ENCODE measurements around the gene TMEM147. TPM values are rescaled to one million over a fixed set of nuclear protein-coding genes. Genes with fewer than 3 reads are reported as not detected.

TMEM147 gene
- total and polyA plus RNA-seq, 2 of the 13 experiments (the other 11 are each of a cell fraction or from before 2014, with no cell fraction given) = 141 to 176 TPM

DNA sequence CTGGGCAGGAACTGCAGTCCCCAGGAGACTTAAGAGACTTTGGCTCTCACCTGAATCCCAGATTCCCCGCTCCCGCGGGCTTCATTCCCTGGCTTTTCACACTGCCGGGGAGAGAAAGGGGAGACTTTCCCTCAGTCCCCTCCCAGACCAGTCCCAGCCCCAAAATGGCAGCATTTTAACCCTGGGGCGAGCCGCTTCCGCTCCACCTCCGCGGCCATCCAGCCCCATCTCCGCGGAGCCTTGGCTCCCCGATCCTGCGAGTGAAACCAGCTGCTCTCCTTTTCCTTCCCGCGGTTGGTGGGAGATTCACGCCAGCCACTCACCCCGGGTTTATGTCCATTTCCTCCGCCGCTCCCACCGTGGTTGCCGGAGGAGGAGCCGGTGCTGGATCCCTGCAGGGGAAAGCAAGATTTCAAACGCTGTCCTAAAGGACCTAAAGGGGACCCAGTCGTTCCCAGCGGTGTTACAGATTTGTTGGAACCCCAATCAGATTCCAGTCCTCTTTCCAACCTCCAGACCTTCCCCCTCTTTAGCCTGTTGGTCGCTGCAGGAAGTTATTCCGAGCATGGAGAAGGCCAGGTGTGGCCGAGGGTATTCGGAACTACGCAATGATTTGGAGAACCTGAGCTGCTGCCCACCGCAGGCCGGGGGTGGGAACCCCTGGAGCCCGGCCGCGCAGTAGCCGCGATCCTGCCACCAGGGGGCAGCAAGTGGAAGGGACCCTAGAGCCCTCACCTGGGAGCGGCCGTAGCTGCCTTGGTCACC lies 35.4 kb upstream of the TMEM147 start (continued):
- TF ChIP-seq ATF7-NPFF (CRISPR knock-in tag; IDR thresholded peaks at IDR 0.05; ENCODE audit: low read depth) (no peak), ZNF329 (CRISPR knock-in tag; IDR thresholded peaks at IDR 0.05; ENCODE audit: low read depth) (no peak), ELF4 (CRISPR knock-in tag; IDR thresholded peaks at IDR 0.05; ENCODE audit: borderline replicate concordance) (no peak), SMAD3 (CRISPR knock-in tag; IDR thresholded peaks at IDR 0.05) (peak; percentile 79; the same call in 1 of the 2 replicates), POLR2A (IDR thresholded peaks at IDR 0.05; ENCODE audit: insufficient read depth in 1 of 2, low read depth in 2 of 2, low read length in 2 of 2) (peak; percentile 23 to 50; a peak in 2 of 4 replicates), TRIM24 (CRISPR knock-in tag; IDR thresholded peaks at IDR 0.05) (no peak), ZNF616 (CRISPR knock-in tag; IDR thresholded peaks at IDR 0.05; ENCODE audit: low read depth) (0 out of 2 replicates have a peak, but pooled peaks have one; percentile 12), ZFP62 (CRISPR knock-in tag; IDR thresholded peaks at IDR 0.05) (no peak), SIX1 (CRISPR knock-in tag; IDR thresholded peaks at IDR 0.05; ENCODE audit: borderline replicate concordance) (no peak), POLR2AphosphoS5 (IDR thresholded peaks at IDR 0.05; ENCODE audit: low read depth, low read length) (peak; percentile 75), HNRNPH1 (optimal IDR thresholded peaks at IDR 0.05; ENCODE audit: low read depth, low read length) (no peak), MED8 (CRISPR knock-in tag; IDR thresholded peaks at IDR 0.05; ENCODE audit: insufficient replicate concordance) (peak; percentile 52), HNF1A (IDR thresholded peaks at IDR 0.05; ENCODE audit: low read depth) (no peak), HNF1A (CRISPR knock-in tag; IDR thresholded peaks at IDR 0.05; ENCODE audit: borderline replicate concordance) (peak; percentile 52; the same call in 1 of the 2 replicates), ZNF883 (CRISPR knock-in tag; IDR thresholded peaks at IDR 0.05; ENCODE audit: not compliant biosample characterization) (no peak), ZNF280B (CRISPR knock-in tag; IDR thresholded peaks at IDR 0.05; ENCODE audit: borderline replicate concordance) (no peak)
- TF ChIP-seq, protein P1, sequence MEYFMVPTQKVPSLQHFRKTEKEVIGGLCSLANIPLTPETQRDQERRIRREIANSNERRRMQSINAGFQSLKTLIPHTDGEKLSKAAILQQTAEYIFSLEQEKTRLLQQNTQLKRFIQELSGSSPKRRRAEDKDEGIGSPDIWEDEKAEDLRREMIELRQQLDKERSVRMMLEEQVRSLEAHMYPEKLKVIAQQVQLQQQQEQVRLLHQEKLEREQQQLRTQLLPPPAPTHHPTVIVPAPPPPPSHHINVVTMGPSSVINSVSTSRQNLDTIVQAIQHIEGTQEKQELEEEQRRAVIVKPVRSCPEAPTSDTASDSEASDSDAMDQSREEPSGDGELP (IDR thresholded peaks at IDR 0.05; ENCODE audit: borderline replicate concordance, low read depth) = 0 out of 2 replicates have a peak, but pooled peaks have one; percentile 19
- TF ChIP-seq, protein P2, sequence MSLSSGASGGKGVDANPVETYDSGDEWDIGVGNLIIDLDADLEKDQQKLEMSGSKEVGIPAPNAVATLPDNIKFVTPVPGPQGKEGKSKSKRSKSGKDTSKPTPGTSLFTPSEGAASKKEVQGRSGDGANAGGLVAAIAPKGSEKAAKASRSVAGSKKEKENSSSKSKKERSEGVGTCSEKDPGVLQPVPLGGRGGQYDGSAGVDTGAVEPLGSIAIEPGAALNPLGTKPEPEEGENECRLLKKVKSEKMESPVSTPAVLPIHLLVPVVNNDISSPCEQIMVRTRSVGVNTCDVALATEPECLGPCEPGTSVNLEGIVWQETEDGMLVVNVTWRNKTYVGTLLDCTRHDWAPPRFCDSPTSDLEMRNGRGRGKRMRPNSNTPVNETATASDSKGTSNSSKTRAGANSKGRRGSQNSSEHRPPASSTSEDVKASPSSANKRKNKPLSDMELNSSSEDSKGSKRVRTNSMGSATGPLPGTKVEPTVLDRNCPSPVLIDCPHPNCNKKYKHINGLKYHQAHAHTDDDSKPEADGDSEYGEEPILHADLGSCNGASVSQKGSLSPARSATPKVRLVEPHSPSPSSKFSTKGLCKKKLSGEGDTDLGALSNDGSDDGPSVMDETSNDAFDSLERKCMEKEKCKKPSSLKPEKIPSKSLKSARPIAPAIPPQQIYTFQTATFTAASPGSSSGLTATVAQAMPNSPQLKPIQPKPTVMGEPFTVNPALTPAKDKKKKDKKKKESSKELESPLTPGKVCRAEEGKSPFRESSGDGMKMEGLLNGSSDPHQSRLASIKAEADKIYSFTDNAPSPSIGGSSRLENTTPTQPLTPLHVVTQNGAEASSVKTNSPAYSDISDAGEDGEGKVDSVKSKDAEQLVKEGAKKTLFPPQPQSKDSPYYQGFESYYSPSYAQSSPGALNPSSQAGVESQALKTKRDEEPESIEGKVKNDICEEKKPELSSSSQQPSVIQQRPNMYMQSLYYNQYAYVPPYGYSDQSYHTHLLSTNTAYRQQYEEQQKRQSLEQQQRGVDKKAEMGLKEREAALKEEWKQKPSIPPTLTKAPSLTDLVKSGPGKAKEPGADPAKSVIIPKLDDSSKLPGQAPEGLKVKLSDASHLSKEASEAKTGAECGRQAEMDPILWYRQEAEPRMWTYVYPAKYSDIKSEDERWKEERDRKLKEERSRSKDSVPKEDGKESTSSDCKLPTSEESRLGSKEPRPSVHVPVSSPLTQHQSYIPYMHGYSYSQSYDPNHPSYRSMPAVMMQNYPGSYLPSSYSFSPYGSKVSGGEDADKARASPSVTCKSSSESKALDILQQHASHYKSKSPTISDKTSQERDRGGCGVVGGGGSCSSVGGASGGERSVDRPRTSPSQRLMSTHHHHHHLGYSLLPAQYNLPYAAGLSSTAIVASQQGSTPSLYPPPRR (CRISPR knock-in tag; IDR thresholded peaks at IDR 0.05; ENCODE audit: borderline replicate concordance) = no peak

Data from HepG2 (cell line).